Tibial nerve (tissue), 4 donors: ENCODE measurements around the gene NQO1. TPM values are rescaled to one million over a fixed set of nuclear protein-coding genes. Genes with fewer than 3 reads are reported as not detected.
A peak's percentile ranks its signal among the peaks of the same experiment; 100 is the strongest.

Experiments used
- DNase-seq, 2 donors: peaks; one replicate each; pipeline ENCODE4 v3.0.0-alpha.2; 2019; ENCODE audit warnings: low spot score in 2 of 2
- H3K27ac ChIP-seq, 4 donors: fragments of 200-600 bp; sonication (generic) in 3 of 4; one replicate each; pipeline ENCODE4 v1.5.1; 2017 to 2019; ENCODE audit warnings: mild to moderate bottlenecking in 1 of 4
- H3K27me3 ChIP-seq, 2 donors: fragments of 200-600 bp; sonication (generic) in 1 of 2; one replicate each; pipeline versions ENCODE4 v1.5.1 to v1.6.0; 2017 to 2019
- H3K36me3 ChIP-seq, 3 donors: fragments of 200-600 bp; sonication (generic); one replicate each; pipeline ENCODE4 v1.5.1; 2018 to 2019
- H3K4me1 ChIP-seq, 4 donors: fragments of 200-600 bp; sonication (generic) in 3 of 4; one replicate each; pipeline ENCODE4 v1.5.1; 2017 to 2019
- H3K4me3 ChIP-seq, 4 donors: fragments of 200-600 bp; sonication (generic) in 3 of 4; one replicate each; pipeline ENCODE4 v1.5.1; 2017 to 2019; ENCODE audit warnings: mild to moderate bottlenecking in 1 of 4, moderate library complexity in 1 of 4
- H3K9me3 ChIP-seq, 4 donors: fragments of 200-600 bp; sonication (generic) in 3 of 4; one replicate each; pipeline ENCODE4 v1.5.1; 2017 to 2019
- CTCF ChIP-seq, 5 experiments: fragments of 200-600 bp in 3 of 5; fragments of 450-650 bp in 2 of 5; sonication (generic) in 3 of 5; IDR thresholded peaks; one replicate each; pipeline ENCODE4 v1.5.1; 2016 to 2019; ENCODE audit warnings: antibody characterized with exemption in 5 of 5, mild to moderate bottlenecking in 3 of 5, moderate library complexity in 2 of 5
- EP300 ChIP-seq, 2 donors: sonication (generic); formaldehyde crosslinking; IDR thresholded peaks; one replicate each; pipeline ENCODE4 v1.6.1; 2017; ENCODE audit warnings: antibody characterized with exemption in 2 of 2, mild to moderate bottlenecking in 1 of 2
- POLR2A ChIP-seq, 2 donors: fragments of 450-650 bp; IDR thresholded peaks; one replicate each; pipeline ENCODE4 v1.6.1; 2017; ENCODE audit warnings: antibody characterized with exemption in 2 of 2, mild to moderate bottlenecking in 2 of 2, moderate library complexity in 2 of 2
- WGBS, 2 donors: methylation state at CpG; one replicate each; pipeline ENCODE4 v1.1.5; 2018; 5-methylcytosine and 5-hydroxymethylcytosine counted together
- total RNA-seq, 4 donors: library from RNA; depleted of rRNA; stranded (reverse); fragments of >200 nt; gene quantifications; one replicate each; pipeline ENCODE4 v1.1.0, GENCODE V29; 2016

Gene NQO1
- total RNA-seq, 4 donors from 2014 or later = 19.0 to 106 (median 55.0) TPM

- DNase-seq = no peak
- TF ChIP-seq POLR2A (IDR thresholded peaks at IDR 0.05) = no peak
- TF ChIP-seq CTCF (IDR thresholded peaks at IDR 0.05) = no peak
- Histone ChIP-seq H3K27ac (peak overlapping the region; percentile 24 to 83 (median 77)), H3K36me3 (no peaks in the 10 kb centered on the region), H3K27me3 (no peaks in the 10 kb centered on the region), H3K9me3 (no peaks in the 10 kb centered on the region), H3K4me1 (peaks cover 0 to 25% (median 12%) of the 10 kb centered on the region in 4 donors), H3K4me3 (peak overlapping the region; percentile 45 to 60 (median 55))
- WGBS, 2 donors = 69% methylated on average over 32 of the region's 32 CpGs
These were observed 664 bp downstream of the NQO1 start for GRCh38 chr16:69725480-69726312.

DNA sequence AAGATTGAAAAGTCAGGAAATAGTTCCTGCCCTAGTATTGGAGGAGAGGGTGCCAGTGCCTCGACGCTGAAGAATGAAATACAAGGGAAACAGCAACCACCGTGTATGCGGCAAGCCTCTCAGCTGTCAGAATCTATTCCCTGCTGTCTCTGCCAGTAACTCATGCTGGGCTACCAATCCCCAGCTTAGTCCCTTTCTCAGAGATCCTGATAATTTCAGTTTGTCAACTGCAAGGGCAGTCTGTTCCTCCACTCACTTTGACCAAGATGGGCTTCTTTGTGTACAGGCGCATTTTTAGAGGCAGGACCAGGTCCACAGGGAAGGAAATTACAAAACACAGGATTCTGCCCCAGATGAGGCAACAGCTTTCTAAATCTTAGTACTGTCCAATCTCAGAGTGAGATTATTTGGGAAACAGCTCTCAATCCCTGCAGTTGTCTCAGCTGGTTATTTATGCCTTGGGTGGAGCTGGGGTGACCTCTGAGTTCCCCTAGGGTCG is 1.3 kb downstream of the NQO1 start:
- Histone ChIP-seq H3K36me3 (no peaks in the 10 kb centered on the region), H3K4me1 (peaks cover 0 to 25% (median 12%) of the 10 kb centered on the region in 4 donors), H3K9me3 (no peaks in the 10 kb centered on the region), H3K4me3 (peak overlapping the region in 1 of 4 donors; percentile 2), H3K27ac (peak overlapping the region in 3 of 4 donors; percentile 75 to 83 (median 78)), H3K27me3 (no peaks in the 10 kb centered on the region)
- DNase-seq = peak in 1 of 2 donors; percentile 13
- TF ChIP-seq EP300 (IDR thresholded peaks at IDR 0.05) (no peak), CTCF (IDR thresholded peaks at IDR 0.05) (no peak), POLR2A (IDR thresholded peaks at IDR 0.05) (no peak)
- 44 to 49% methylated on average over 6 of the region's 6 CpGs for WGBS, 2 donors

GRCh38 chr16:69724414-69724873 is 1.9 kb downstream of the NQO1 start:
- no peaks in the 10 kb centered on the region for H3K9me3 ChIP-seq
- no peak for TF ChIP-seq EP300 (IDR thresholded peaks at IDR 0.05)
- TF ChIP-seq CTCF (IDR thresholded peaks at IDR 0.05) = no peak
- TF ChIP-seq POLR2A (IDR thresholded peaks at IDR 0.05) = no peak
- H3K27me3 ChIP-seq = no peaks in the 10 kb centered on the region
- no peak for DNase-seq
- H3K36me3 ChIP-seq = no peaks in the 10 kb centered on the region
- H3K27ac ChIP-seq = peak overlapping the region in 3 of 4 donors; percentile 75 to 83 (median 78)
- no peak overlapping the region for H3K4me3 ChIP-seq
- peaks cover 0 to 25% (median 12%) of the 10 kb centered on the region in 4 donors for H3K4me1 ChIP-seq
- 95 to 98% methylated on average over 2 of the region's 2 CpGs for WGBS, 2 donors

GRCh38 chr16:69721441-69721957 is 4.9 kb downstream of the NQO1 start:
- DNase-seq = no peak
- Histone ChIP-seq H3K4me1 (peaks cover 0 to 13% (median 4%) of the 10 kb centered on the region in 4 donors), H3K27ac (no peak overlapping the region), H3K4me3 (no peak overlapping the region), H3K27me3 (no peaks in the 10 kb centered on the region), H3K36me3 (peaks cover 0 to 21% (median 0%) of the 10 kb centered on the region in 3 donors), H3K9me3 (no peaks in the 10 kb centered on the region)
- 89 to 96% methylated on average over 6 of the region's 6 CpGs for whole genome bisulfite sequencing, 2 donors
- TF ChIP-seq CTCF (IDR thresholded peaks at IDR 0.05) = no peak
- no peak for TF ChIP-seq EP300 (IDR thresholded peaks at IDR 0.05)
- no peak for TF ChIP-seq POLR2A (IDR thresholded peaks at IDR 0.05)
